H1 (cell line): ENCODE measurements around the gene RAI14. TPM values are rescaled to one million over a fixed set of nuclear protein-coding genes. Genes with fewer than 3 reads are reported as not detected.

Source experiments
- CEBPB ChIP-seq: IDR thresholded peaks from 2 replicates; pipeline ENCODE4 v1.6.1; 2012; ENCODE audit warnings: low read depth, low read length
- FOSL1 ChIP-seq: IDR thresholded peaks from 2 replicates; pipeline ENCODE4 v1.6.1; 2011; ENCODE audit warnings: mild to moderate bottlenecking, low read depth, low read length, moderate library complexity; ENCODE audit not compliant: insufficient read depth
- TAF7 ChIP-seq: optimal IDR thresholded peaks from 2 replicates; pipeline ENCODE3; 2011; ENCODE audit warnings: low read depth, mild to moderate bottlenecking, inconsistent platforms, low read length, moderate library complexity, borderline replicate concordance
- polyA plus RNA-seq, 7 experiments: library from polyadenylated mRNA; depleted of rRNA in 3 of 7; stranded (reverse) in 5 of 7; unstranded in 2 of 7; fragments of >200 nt in 5 of 7; fragments of 200-250 nt in 2 of 7; gene quantifications; 1 replicate in 5 of 7; 2 replicates in 1 of 7; 4 replicates in 1 of 7; pipeline versions ENCODE4 v1.2.1 to v1.2.3, GENCODE V29; 2011 to 2013; ENCODE audit warnings: missing spikeins in 2 of 7, mixed read lengths in 2 of 7
- total RNA-seq: library from RNA; stranded (reverse); fragmentation: NEBNext Ultra II Directional; extraction: Animal tissue kit (Norgen Biotek cat#: 25700); gene quantifications from 2 replicates; pipeline ENCODE4 v1.2.1, GENCODE V29; 2021
- TF ChIP-seq, protein P1 (sequence below): IDR thresholded peaks from 2 replicates; pipeline ENCODE4 v1.6.1; 2012; ENCODE audit warnings: inconsistent platforms
- TF ChIP-seq, protein P2 (sequence below): IDR thresholded peaks from 2 replicates; pipeline ENCODE4 v1.6.1; 2012; ENCODE audit warnings: low read length, inconsistent platforms

Gene RAI14
- total and polyA plus RNA-seq, 2 of the 8 experiments (the other 6 are each of a cell fraction or from before 2014, with no cell fraction given): 48.4 to 210 TPM

DNA sequence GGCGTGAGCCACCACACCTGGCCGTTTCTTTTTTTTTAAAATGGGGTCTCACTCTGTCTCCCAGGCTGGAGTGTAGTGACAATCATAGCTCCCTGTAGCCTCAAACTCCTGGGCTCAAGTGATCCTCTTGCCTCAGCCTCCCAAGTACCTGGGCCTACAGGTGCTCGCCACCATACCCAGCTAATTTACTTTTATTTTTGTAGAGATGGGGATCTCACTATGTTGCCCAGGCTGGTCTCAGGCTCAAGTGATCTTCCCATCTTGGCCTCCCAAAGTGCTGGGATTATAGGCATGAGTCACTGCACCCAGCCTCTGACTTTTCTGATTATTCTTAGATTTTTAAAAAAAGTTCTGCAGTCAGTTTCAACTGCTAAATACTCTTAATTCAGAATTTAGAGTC, 21.3 kb downstream of the RAI14 start (continued):
- TF ChIP-seq, protein P1, sequence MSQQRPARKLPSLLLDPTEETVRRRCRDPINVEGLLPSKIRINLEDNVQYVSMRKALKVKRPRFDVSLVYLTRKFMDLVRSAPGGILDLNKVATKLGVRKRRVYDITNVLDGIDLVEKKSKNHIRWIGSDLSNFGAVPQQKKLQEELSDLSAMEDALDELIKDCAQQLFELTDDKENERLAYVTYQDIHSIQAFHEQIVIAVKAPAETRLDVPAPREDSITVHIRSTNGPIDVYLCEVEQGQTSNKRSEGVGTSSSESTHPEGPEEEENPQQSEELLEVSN: no peak
- TF ChIP-seq TAF7: no peak
- TF ChIP-seq FOSL1: no peak
- no peak for TF ChIP-seq CEBPB
- TF ChIP-seq, protein P2, sequence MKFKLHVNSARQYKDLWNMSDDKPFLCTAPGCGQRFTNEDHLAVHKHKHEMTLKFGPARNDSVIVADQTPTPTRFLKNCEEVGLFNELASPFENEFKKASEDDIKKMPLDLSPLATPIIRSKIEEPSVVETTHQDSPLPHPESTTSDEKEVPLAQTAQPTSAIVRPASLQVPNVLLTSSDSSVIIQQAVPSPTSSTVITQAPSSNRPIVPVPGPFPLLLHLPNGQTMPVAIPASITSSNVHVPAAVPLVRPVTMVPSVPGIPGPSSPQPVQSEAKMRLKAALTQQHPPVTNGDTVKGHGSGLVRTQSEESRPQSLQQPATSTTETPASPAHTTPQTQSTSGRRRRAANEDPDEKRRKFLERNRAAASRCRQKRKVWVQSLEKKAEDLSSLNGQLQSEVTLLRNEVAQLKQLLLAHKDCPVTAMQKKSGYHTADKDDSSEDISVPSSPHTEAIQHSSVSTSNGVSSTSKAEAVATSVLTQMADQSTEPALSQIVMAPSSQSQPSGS: no peak
- TF ChIP-seq, all 59 proteins: peak for 0
